ENCODE data around the gene SYTL5.
"Not testable (repeated sequence)": the region's sequence is repeated elsewhere in the genome, so short reads cannot be mapped to it uniquely, and the experiment has no call there.

SYTL5 gene

DNA sequence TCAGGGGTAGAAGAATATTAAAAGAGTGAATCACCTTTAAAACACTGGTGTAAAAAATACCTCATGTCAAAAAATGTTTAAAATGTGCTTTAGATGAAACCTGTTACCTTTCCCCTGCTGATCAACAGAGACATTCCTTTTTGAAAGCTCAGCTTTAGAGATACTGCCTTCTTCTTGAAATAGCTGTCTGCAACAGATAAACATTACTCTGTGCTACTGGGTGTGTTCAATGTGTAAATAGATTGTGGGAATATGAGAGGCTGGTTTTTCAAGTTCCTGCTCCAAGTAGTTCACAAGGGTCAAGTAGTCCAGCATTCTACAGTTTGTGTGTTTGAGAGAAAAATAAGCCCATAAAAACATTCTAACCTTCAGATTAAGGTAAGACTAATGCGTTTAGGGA is at the start of gene SYTL5:
Gene SYTL5 (plus strand): TSS at position 263 of the 400 bp plus-strand sequence. CDS start 27,337 bp downstream, outside the sequence.
- DNase-seq: no peak

DNA sequence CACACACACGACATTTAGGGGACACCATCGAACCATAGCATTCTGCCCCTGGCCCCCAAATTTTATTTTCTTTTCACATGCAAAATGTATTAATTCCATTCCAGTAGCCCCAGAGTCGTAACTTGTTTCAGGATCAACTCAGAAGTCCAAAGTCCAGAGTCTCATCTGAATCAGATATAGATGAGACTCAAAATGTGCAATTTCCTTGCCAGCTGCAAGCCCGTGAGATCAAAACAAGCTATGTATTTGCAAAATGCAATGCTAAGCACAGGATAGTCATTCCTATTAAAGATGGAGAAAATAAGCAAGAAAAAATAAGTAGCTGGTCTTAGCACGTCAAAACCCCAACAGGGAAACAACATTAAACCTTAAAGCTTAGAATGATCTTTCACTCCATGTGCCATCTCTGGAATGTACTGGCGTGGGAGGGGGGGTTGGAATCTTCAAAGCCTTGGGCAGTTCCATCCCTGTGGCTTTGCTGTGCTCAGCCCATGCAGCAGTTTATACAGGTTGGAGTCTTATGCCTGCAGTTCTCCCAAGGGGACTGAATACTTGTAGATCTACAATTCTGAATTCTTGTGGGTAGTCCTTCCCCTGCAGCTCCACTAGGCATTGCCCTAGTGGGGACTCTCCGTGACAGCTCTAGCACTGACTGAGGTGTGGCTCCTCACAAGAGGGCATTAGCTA is 47.7 kb upstream of the SYTL5 start:
- DNase-seq: no peak

DNA sequence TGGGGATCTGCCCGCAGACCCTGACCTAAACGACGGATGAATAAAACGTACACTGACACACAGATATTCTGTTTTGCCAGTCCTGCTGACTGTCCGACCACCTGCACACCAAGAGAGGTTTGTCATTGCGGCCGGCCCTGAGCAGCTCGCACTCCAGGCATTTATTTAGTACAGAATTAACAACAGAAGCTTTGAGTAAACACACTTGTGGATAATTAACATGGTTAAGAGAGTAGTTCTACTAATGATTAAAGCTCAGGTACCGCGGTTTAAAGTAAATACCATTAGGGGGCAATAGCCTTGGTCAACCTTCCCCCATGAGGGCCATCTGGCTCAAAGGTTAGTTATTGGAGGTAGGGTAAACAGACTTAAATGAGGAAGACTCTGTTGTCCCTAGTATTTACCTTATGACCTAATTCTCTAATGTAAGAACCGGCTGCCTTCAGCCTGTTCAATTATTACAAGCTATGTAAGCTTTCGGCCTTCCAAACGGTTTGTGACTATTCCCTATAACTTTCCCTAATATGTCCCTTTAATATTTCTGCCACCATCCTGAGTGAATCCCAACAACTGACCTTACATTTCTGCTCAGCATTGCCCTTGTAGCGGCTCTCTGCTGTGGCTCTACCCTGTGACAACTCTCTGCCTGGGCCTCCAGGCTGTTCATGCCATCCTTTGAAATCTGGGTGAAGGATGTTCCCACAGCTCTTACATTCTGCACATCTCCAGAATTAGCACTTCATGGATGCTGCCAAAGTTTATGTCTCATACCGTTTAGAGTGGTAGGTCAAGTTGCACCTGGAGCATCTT is 46.9 kb upstream of the SYTL5 start:
- DNase-seq: no peak

DNA sequence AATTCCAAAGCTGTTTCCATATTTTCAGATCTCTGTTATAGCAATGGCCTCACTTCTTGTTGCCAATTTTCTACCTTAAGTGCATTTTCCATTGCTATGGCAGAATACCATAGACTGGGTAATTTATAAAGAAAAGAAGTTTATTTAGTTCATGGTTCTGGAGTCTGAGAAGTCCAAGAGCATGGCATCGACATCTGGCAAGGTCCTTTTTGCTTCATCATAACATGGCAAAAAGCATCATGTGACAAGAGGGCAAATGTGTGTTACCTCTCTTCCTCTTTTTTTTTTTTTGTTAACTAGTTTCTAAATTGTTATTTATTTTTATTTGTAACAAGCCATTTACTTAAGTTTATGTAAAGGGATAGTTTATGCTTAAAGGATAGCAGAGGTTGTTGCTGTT is 45.2 kb upstream of the SYTL5 start:
- DNase-seq: no peak

DNA sequence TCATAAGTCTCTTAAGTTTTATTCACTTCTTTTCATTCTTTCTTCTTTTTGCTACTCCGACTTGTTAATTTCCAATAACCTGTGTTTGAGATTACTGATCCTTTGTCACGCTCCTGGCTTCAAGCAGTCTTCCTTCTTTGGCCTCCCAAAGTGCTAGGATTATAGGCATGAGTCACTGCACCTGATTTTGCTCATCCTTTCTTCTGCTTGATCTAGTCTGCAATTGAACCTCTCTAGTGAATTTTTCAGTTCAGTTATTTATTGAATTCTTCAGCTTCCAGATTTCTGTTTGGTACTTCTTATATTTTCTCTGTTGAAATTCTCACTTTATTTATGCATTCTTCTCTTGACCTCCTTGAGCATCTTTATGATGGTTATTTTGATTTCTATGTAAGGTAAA is 38.6 kb upstream of the SYTL5 start:
- no peak for DNase-seq

DNA sequence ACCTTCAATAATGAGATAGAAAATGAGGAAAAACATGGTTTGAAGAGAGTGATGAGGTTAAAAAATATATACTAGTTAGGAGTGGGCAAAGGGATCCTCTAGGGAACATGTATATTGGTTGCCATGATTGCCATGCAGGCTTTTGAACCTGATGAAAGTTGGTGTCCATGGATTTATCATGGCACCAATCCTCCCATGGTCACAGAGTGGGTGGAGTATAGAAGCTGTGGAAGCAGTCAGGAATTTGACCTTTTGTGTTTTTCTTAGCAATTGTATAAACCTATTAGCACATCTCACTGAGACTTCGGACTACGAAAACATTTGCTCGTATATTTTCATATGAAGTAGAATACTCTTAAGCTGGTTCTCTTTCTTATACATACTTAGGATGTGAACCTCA is 30.9 kb upstream of the SYTL5 start:
- DNase-seq: no peak

DNA sequence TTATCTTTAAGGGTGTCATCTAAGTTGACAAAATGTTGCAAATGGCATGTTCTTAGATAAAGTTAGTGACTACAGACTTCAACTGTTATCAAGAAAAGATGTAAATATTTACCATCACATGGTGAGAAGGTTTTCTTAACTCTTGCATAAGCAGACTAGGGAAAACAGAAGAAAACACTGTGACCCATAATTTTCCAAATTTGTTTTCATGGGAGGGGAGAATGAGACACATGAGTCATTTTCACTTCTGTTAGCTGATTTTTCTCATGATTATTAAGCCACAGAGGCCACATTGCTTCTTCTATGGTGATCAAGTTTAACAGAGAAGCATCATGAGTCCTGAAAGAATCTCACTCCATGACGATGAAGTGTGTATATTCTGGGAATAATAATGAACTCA is 30.2 kb upstream of the SYTL5 start:
- no peak for DNase-seq

DNA sequence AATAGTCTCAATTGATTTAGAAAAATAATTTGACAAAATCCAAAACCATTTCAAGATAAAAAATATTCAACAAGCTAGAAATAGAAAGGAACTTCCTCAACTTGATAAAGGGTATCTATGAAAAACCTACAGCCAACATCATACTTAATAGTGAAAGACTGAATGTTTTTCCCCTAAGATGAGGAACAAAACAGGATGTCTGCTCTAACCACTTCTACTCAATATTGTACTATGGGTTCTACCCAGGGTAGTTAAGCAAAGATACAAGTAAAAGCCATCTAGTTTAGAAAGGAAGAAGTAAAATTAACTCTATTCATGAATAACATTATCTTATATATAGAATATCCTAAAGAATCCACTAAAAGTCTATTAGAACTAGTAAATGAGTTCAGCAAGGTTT is 21.5 kb upstream of the SYTL5 start:
- DNase-seq: no peak

DNA sequence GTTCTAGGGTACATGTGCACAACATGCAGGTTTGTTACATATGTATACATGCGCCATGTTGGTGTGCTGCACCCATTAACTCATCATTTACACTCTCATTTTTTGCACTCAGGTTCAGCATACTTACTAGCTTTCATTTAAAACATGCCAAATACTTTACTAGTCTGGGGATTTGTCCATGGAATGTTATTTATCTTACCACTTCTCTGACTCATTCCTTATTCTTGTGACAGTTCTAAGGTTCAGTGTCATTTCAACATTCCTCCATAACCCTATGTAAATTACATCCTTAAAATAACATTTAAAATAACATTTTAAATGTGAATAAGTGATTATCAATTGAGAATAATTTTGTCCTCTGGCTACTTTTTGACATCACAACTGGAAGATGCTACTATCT is 19.5 kb upstream of the SYTL5 start:
- no peak for DNase-seq

DNA sequence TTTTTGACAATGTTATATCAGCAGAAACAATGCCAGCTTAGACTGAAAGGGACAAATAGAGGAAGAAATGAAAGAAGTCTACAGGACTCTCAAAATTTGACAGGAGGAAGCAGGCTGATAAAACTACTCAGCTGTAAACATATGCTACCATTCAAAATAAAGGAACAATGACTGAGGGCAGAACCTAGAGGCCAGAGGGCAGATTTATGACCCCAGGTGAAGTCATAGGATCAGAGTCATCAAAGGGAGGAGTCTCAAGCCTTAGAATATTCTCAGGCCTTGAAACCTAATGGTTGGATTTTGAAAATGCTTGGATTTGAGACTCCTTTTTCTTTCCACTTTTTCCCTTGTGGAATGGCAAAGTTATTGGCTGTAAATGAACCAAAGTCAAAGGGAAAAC is 17.0 kb upstream of the SYTL5 start:
- no peak for DNase-seq

DNA sequence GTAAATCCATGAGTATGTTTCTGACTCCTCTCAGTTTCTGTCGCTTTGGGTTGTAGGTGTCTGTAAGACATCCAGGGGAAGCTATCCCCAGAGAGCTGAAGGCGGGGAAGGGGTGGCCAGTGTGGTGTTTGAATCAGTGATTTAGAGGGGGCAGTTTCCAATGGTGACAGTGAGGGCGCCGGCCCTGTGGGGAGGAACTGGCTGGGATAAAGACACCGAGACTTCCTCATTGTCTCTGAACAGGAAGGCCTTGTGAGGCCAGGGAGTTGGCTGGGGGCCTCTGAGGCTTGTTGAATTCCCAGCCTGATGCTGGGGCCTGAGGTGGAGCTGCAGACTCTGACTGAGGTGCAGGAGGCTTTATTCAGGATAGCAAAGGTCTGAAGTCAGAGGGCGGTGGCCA is 15.1 kb upstream of the SYTL5 start:
- not testable (repeated sequence) for DNase-seq

DNA sequence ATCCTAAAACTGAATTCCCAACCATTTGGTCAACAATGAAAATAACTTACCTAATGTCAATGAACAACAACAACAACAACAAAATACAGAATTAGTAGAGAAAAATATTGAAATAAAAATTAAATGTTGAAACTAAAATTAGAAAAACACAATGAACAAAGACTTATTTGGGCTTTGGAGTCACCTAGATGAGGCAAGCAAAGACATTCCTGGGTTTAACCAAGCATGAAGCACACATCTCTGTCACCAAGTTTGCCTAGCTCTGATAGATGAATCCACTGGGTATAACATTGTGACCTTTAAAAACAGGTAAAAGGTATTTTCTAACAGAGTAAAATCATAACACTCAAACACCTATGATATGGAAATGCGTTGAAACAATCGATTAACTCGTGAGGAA is 13.2 kb upstream of the SYTL5 start:
- no peak for DNase-seq

DNA sequence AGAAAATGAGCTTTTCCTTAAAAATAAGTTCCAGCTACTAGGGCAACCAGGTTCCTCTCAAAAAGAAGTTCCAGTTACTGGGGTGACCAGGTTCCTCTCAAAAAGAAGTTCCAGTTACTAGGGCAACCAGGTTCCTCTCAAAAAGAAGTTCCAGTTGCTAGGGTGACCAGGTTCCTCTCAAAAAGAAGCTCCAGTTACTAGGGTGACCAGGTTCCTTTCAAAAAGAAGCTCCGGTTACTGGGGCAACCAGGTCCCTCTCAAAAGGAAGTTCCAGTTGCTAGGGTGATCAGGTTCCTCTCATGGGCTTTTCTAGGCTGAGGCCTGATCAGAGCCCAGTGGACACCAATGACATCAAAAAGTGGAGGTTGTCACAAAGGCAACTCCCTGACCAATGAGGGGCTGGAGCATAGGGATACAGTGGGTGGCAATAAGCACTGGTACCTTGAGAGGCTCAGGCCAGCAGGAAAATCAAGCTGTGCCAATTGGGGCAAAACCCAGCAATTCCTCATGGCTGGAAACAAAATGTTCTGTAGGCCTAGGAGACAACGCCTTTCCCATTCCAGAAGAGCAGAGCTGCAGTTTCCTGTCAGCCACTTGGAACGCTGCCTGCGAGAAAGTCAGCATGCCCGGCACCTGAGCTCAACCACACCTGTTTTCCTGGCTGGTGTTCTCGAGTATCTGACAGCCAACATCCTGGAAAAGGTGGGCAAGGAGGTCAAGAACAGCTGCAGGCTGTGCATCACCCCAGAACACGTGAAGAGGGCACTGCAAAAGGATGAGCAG is 12.3 kb upstream of the SYTL5 start:
- DNase-seq: no peak

DNA sequence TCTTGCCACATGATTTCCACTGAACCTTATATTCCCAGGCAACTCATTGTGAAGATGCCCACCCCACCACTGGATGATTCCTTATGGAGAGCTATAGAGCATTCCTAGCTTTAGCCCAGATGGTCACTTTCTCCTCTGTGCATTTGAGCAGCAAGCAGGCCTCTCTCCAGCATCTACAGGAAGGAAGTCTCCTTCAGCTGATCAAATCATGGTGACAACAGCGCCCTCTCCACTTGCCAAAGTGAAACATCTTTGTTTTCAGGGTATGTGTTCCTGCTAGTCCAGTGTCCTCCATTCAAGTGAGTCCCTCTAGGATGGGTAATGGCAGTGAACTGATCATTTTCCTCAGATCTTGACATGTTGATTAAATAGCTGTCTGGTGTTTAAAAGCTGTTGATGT is 10.9 kb upstream of the SYTL5 start:
- DNase-seq: no peak

DNA sequence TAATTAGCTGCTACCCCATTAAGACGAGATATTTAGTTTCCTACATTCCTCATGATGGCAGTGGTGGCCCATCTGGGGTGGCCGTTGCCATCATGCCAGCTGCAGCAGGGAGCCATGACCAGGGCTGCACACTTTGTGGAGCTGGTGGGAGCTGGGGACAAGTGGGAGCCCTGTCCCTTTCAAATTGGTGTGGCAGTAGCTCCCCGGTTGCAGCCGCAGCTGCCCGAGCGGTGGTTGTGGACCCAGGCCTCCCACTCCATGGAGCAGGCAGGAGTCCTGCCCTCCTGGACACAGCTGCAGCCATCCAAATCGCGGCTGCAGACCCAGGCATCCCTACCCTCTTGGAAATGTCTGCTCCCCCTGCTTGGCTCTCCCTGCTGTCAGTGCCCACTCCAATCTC is 9.3 kb upstream of the SYTL5 start:
- DNase-seq: no peak

DNA sequence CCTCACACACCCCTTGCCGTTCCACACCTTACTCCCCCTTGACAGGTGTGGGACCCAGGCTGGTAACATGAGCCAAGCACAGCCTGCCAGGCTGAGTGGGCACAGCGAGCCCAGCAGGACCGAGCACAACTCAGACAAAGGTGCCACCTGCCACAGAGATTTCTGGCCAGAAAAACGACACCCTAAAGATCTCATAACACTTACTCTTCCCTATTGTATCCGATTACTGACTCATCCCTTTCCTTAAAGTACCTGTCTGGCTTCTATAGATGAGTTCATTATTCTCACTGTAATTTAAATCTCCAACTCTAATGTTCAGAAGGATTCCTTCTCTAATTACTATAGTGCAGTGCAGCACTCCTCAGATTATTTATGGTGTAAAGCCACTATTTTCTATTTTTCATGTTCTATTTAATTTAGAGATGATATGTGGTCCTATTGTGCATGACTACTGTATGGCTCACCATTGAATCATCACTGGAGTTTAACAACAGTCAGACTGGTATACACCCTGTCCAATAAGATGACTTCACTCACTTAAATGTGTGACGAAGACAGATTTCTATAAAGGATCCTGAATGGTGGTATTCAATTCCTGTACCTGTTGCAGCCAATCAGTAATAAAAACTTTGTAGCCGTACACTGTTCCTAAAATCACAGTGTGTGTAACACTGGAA is 7.6 kb upstream of the SYTL5 start:
- DNase-seq: no peak

DNA sequence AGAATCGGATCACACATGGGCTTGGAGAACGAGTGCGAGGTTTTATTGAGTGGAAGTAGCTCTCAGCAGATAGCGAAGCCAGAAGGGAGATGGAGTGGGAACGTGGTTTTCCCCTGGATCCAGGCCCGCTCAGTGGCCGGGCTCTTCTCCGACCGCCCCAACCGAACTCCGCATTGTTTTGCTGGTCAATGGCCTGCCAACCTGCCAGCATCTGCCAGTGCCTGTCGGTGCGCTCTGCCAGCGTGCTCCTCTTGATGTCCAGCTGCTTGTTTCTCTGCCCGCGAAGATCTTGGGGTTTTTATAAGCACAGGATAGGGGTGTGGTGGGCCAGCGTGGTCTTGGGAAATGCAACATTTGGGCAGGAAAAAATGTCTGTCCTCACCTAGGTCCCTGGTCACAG is 5.6 kb upstream of the SYTL5 start:
- DNase-seq: no peak

DNA sequence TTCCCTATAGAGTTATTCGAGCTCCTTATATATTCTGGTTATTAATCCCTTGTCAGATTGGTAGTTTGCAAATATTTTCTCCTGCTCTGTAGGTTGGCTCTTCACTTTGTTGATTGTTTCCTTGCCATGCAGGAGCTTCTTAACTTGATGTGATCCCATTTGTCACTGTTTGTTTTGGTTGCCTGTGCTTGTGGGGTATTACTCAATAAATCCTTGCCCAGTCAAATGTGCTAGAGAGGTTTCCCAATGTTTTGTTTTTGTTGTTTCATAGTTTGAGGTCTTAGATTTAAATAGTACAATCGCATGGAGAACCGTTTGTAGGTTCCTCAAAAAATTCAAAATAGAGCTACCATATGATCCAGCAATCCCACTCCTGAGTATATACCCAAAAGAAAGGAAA is 2.3 kb upstream of the SYTL5 start:
- DNase-seq: no peak

DNA sequence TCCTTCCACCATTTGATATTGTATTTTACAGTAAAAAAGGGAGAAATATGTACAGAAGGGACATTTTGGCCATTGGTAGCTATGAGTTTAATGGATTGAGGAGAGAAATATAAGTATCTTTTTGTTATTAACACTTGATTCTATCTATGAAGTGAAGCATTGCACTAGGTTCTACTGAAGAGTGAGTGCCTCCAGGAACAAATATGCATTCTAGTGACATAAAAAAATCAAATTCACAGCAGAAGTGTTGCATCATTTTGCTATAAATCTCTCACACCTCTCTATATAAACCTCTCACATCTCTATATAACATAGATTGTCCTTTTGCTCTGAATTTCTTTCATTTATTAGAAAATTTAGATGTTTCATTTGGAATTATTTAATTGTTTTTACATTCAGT is 425 bp downstream of the SYTL5 start:
- DNase-seq: no peak

DNA sequence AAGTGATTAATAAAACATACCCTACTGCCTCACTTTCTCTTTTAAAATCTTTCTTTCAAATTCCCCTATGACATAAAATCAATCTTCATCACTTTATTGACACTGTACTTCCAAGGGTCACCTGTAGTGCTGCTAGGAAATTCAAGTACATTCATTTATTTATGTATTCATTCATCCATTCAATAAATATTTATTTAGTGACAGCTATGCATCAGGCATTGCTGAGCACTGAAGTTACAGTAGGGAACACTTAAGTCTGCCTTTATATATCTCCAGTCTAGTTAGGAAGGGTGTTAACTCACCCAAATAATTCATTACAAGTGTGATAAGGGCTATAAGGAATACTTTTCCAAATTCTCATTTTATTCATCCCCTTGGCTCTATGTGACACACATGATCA is 2.3 kb downstream of the SYTL5 start:
- DNase-seq: no peak

DNA sequence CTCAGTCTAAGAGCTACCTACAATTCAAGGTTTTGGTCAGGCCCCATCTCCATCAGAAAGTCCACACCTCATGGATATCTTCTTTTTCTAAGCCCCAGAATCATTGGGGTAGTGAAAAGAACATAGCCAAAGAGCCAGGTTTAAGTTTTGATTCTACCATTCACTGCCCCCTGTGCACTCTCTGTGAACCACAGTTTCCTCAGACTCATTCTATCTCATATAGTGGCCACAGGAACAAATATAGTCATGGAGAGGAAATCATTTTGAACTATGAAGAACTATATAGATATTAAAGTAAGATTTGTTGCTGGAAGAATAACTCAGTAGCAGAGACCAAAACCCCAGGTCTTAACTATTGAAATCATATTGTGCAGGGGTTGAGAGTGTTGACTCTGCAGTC is 3.3 kb downstream of the SYTL5 start:
- no peak for DNase-seq

DNA sequence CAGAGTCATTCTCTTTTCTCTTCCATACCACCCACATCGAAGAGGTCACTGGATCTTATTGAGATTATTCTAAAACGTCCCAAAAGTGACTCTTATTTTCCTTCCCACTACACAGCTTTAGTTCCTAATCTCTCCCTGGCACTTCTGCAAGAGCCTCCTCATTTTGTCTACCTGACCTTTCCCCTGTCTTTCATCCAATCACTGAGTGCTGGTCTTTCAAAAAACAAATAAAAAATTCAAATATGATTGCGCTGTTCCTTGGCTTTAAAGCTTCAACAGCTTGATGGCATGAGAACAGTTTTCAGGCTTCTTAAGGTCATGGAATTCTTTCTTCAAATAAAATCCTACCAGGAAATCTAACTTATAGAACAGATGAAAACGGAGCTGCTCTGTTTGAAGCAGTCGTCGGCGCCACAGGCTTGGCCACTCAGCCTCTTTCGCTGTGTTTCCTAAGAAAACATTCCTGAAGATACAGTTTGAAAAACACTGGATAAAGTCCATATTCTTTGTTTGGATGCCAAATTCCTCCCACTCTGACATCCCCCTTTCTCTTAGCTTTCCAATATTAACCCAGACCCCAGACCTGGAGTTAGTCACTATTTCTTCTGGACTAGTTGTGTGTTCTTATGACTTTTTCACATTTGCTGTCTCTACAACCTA is 12.5 kb downstream of the SYTL5 start:
- DNase-seq: no peak

DNA sequence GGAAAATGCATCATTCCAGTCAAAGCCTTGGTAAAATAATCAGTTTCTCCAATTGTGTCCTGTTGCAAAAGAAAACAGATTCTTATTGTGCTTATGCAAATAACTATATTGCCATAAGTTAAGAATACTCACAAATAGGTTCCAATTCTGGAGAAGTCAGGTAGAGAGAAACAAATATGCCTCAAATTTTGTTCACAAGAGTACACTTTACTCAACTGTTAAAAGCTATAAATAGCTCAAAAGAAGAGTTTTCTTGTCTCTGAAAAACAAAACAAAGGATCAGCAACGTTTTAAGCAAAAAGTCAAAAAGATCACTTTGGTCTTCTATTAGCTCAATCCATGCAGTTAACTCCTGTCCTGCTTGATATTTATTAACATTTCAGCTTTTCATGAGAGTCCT is 21.9 kb downstream of the SYTL5 start:
- DNase-seq: no peak
